Uterus (tissue), 4 donors: ENCODE measurements around the gene FAM83B. TPM values are rescaled to one million over a fixed set of nuclear protein-coding genes. Genes with fewer than 3 reads are reported as not detected.

Source experiments
- DNase-seq, 2 donors: peaks; one replicate each; pipeline ENCODE4 v3.0.0-alpha.2; 2019 to 2020
- H3K27ac ChIP-seq, 2 donors: fragments of 200-600 bp; sonication (generic); 1 replicate in 1 of 2; 2 replicates in 1 of 2; pipeline ENCODE4 v1.5.1; 2016 to 2018
- H3K27me3 ChIP-seq, 2 donors: fragments of 200-600 bp; sonication (generic); one replicate each; pipeline ENCODE4 v1.5.1; 2018 to 2019; ENCODE audit warnings: control low read depth in 1 of 2
- H3K36me3 ChIP-seq, 2 donors: fragments of 200-600 bp; sonication (generic); one replicate each; pipeline ENCODE4 v1.5.1; 2019; ENCODE audit warnings: control low read depth in 1 of 2
- H3K4me1 ChIP-seq, 2 donors: fragments of 200-600 bp; sonication (generic); one replicate each; pipeline ENCODE4 v1.5.1; 2018 to 2019; ENCODE audit warnings: control low read depth in 1 of 2
- H3K4me3 ChIP-seq, 2 donors: fragments of 200-600 bp; sonication (generic); 1 replicate in 1 of 2; 2 replicates in 1 of 2; pipeline ENCODE4 v1.5.1; 2018 to 2019; ENCODE audit warnings: mild to moderate bottlenecking in 1 of 2
- H3K9me3 ChIP-seq, 2 donors: fragments of 200-600 bp; sonication (generic); one replicate each; pipeline ENCODE4 v1.5.1; 2019; ENCODE audit warnings: control low read depth in 1 of 2
- CTCF ChIP-seq, 4 experiments: fragments of 200-600 bp in 2 of 4; fragments of 450-650 bp in 2 of 4; sonication (generic) in 2 of 4; IDR thresholded peaks; one replicate each; pipeline ENCODE4 v1.5.1; 2016 to 2019; ENCODE audit warnings: antibody characterized with exemption in 4 of 4, mild to moderate bottlenecking in 2 of 4, moderate library complexity in 1 of 4
- POLR2A ChIP-seq, 2 donors: fragments of 450-650 bp; IDR thresholded peaks; one replicate each; pipeline ENCODE4 v1.6.1; 2016; ENCODE audit warnings: antibody characterized with exemption in 2 of 2, mild to moderate bottlenecking in 1 of 2, moderate library complexity in 1 of 2
- intact Hi-C: fragments of 100-400 bp; cut with DNase I; formaldehyde crosslinking; loops from one replicate; pipeline ENCODE4 v1.15.1; 2023; ENCODE audit warnings: low total_unique reads
- total RNA-seq, 4 donors: library from RNA; depleted of rRNA in 3 of 4; stranded (reverse); fragments of >200 nt in 3 of 4; gene quantifications; one replicate each; pipeline versions ENCODE4 v1.1.0 to v1.2.4, GENCODE V29; 2014 to 2023
- donor health status: DM: yes; HTN: yes; CAD: no.

Gene FAM83B
- total RNA-seq, 4 donors from 2014 or later: 0.27 to 3.6 (median 0.29) TPM; not detected in 1

- Histone ChIP-seq H3K4me3 (no peak overlapping the region), H3K4me1 (no peaks in the 10 kb centered on the region), H3K27me3 (no peaks in the 10 kb centered on the region), H3K27ac (no peak overlapping the region), H3K9me3 (no peaks in the 10 kb centered on the region), H3K36me3 (no peaks in the 10 kb centered on the region)
- intact Hi-C loops: no loop called here
- DNase-seq: no peak
- TF ChIP-seq POLR2A (IDR thresholded peaks at IDR 0.05): no peak
- no peak for TF ChIP-seq CTCF (IDR thresholded peaks at IDR 0.05)
These were observed 51.1 kb downstream of the FAM83B start for GRCh38 chr6:54897462-54898189.

DNA sequence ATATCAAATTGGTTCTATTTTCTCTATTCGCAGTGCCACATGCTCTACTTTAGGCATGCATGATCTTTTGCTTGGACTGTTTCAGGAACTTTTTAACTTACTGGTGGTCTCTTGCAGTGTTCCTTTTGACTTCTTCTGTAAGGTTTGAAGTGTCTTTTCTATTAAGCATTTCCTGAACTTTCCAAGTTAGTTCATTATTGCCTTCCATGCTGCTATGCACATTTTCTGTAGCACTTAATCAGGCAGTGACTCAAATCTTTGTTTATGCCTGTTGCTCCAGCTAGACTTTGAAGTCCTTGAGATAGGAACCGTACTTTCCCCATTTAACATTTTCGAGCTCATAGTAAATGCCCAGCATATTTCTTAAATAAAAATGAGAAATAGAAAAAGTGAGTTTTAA, 52.2 kb downstream of the FAM83B start:
- TF ChIP-seq POLR2A (IDR thresholded peaks at IDR 0.05) (no peak), CTCF (IDR thresholded peaks at IDR 0.05) (no peak)
- Histone ChIP-seq H3K4me3 (no peak overlapping the region), H3K27me3 (no peaks in the 10 kb centered on the region), H3K4me1 (no peaks in the 10 kb centered on the region), H3K27ac (no peak overlapping the region), H3K9me3 (no peaks in the 10 kb centered on the region), H3K36me3 (no peaks in the 10 kb centered on the region)
- no peak for DNase-seq
- intact Hi-C loops: no loop called here

DNA sequence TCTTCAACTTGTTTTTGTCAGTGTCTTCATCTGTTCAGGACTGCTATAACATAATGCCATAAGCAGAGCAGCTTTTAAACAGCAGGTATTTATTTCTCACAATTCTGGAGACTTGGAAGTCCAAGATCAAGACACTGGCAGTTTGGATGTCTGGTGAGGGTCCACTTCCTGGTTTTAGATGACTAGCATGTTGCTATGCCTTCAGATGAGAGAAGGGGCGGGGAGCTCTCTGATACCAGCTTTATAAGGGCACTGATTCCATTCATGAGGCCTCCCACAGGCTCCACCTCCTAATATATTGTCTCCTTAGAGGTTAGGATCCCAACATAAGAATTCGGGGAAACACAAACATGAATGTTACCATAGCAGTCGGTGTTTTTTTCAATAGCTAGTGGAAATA, 52.9 kb downstream of the FAM83B start:
- intact Hi-C loops: no loop called here
- no peak overlapping the region for H3K4me3 ChIP-seq
- no peak for TF ChIP-seq POLR2A (IDR thresholded peaks at IDR 0.05)
- no peak for TF ChIP-seq CTCF (IDR thresholded peaks at IDR 0.05)
- H3K27ac ChIP-seq: no peak overlapping the region
- H3K9me3 ChIP-seq: no peaks in the 10 kb centered on the region
- H3K27me3 ChIP-seq: no peaks in the 10 kb centered on the region
- DNase-seq: no peak
- no peaks in the 10 kb centered on the region for H3K4me1 ChIP-seq
- no peaks in the 10 kb centered on the region for H3K36me3 ChIP-seq

DNA sequence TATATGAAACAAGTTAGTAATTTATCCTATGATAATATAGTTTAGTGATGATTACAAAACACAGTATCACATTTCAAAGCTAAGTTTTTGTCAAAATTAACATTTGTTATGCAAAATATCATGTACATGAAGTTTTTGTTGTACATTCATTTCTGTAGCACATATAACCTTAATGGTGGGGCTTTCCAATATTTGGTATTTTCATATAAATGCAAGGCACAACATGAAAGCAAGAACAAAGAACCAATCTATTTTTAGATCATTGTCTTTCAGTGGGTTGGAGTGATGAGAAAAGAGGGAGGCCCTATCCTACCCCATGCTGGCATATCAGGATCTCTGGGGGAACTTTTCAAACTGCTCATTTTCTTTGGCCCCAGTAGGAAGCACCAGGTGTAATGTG, 53.4 kb downstream of the FAM83B start:
- Histone ChIP-seq H3K36me3 (no peaks in the 10 kb centered on the region), H3K27me3 (no peaks in the 10 kb centered on the region), H3K9me3 (no peaks in the 10 kb centered on the region), H3K4me3 (no peak overlapping the region), H3K4me1 (no peaks in the 10 kb centered on the region), H3K27ac (no peak overlapping the region)
- no peak for TF ChIP-seq CTCF (IDR thresholded peaks at IDR 0.05)
- intact Hi-C loops: no loop called here
- DNase-seq: no peak

DNA sequence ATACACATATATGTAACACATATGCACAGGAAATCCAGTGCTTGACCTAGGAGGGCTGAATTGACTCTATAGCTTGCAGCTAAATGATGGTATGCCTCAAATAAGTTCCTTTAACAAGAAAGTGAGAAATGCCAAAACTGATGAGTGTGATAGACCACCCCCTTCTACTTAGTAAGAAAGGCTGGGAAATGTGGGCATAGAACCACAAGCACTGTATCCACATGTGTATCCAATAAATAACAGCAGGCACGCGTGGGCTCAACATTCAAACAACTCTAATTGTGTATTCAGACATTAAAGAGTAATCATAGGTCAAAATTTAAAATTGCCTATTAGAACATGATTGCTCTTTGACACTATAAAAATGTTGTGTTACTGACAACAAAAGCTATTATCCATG, 54.1 kb downstream of the FAM83B start:
- TF ChIP-seq POLR2A (IDR thresholded peaks at IDR 0.05): no peak
- TF ChIP-seq CTCF (IDR thresholded peaks at IDR 0.05): no peak
- Histone ChIP-seq H3K9me3 (no peaks in the 10 kb centered on the region), H3K4me3 (no peak overlapping the region), H3K27ac (no peak overlapping the region), H3K4me1 (no peaks in the 10 kb centered on the region), H3K27me3 (no peaks in the 10 kb centered on the region), H3K36me3 (no peaks in the 10 kb centered on the region)
- intact Hi-C loops: no loop called here
- DNase-seq: no peak
